Neuronal stem cell (in vitro differentiated cells): Measurements from ENCODE around the gene PPP1R2.

Experiments used
- DNase-seq: peaks from one replicate; pipeline ENCODE4 v3.0.0-alpha.2; 2013; ENCODE audit warnings: low spot score
- H2AFZ ChIP-seq: one replicate; pipeline ENCODE4 v1.6.1; 2013; ENCODE audit warnings: mild to moderate bottlenecking, low read length, inconsistent platforms
- H2AK5ac ChIP-seq: 2 replicates; pipeline ENCODE4 v1.6.1; 2013; ENCODE audit warnings: low read depth, mild to moderate bottlenecking, inconsistent platforms, low read length, moderate library complexity, mixed read lengths
- H2BK120ac ChIP-seq: 2 replicates; pipeline ENCODE4 v1.6.1; 2013; ENCODE audit warnings: low read depth, mild to moderate bottlenecking, inconsistent platforms, low read length, moderate library complexity, mixed read lengths
- H2BK12ac ChIP-seq: one replicate; pipeline ENCODE4 v1.6.1; 2013; ENCODE audit warnings: low read length, inconsistent platforms
- H2BK15ac ChIP-seq: 2 replicates; pipeline ENCODE4 v1.6.1; 2013; ENCODE audit warnings: mild to moderate bottlenecking, low read length, inconsistent platforms, mixed read lengths
- H2BK5ac ChIP-seq: one replicate; pipeline ENCODE4 v1.6.1; 2013; ENCODE audit warnings: inconsistent platforms, mild to moderate bottlenecking, low read length, moderate library complexity
- H3K14ac ChIP-seq: one replicate; pipeline ENCODE4 v1.6.1; 2013; ENCODE audit warnings: low read length, inconsistent platforms
- H3K18ac ChIP-seq: 2 replicates; pipeline ENCODE4 v1.6.1; 2013; ENCODE audit warnings: low read length, inconsistent platforms
- H3K23ac ChIP-seq: 2 replicates; pipeline ENCODE4 v1.6.1; 2013; ENCODE audit warnings: low read depth, mild to moderate bottlenecking, mixed read lengths, low read length, inconsistent platforms; ENCODE audit not compliant: poor library complexity
- H3K27ac ChIP-seq: replicated peaks from 3 replicates; pipeline ENCODE4 v1.5.1; 2013; ENCODE audit warnings: low read length, inconsistent platforms
- H3K27me3 ChIP-seq, 3 experiments: 2 replicates each; pipeline ENCODE4 v1.6.1; 2013; ENCODE audit warnings: low read length in 3 of 3, mild to moderate bottlenecking in 2 of 3, inconsistent platforms in 1 of 3, low read depth in 1 of 3, mixed read lengths in 1 of 3, moderate library complexity in 1 of 3; ENCODE audit not compliant: control insufficient read depth in 3 of 3, insufficient read depth in 3 of 3
- H3K36me3 ChIP-seq, 2 donors: replicated peaks in 1 of 2; 2 replicates each; pipeline ENCODE4 v1.6.1; 2013; ENCODE audit warnings: low read length in 2 of 2; ENCODE audit not compliant: control insufficient read depth in 2 of 2, insufficient read depth in 2 of 2
- H3K4ac ChIP-seq: 2 replicates; pipeline ENCODE4 v1.6.1; 2013; ENCODE audit warnings: inconsistent platforms, mild to moderate bottlenecking, low read length, moderate library complexity
- H3K4me1 ChIP-seq, 2 donors: 1 replicate in 1 of 2; 2 replicates in 1 of 2; pipeline ENCODE4 v1.6.1; 2013; ENCODE audit warnings: low read length in 2 of 2, low read depth in 1 of 2; ENCODE audit not compliant: control insufficient read depth in 2 of 2, insufficient read depth in 1 of 2
- H3K4me2 ChIP-seq: one replicate; pipeline ENCODE4 v1.6.1; 2013; ENCODE audit warnings: mild to moderate bottlenecking, low read length, inconsistent platforms; ENCODE audit not compliant: insufficient read depth, poor library complexity, severe bottlenecking
- H3K4me3 ChIP-seq, 2 donors: 2 replicates each; pipeline ENCODE4 v1.5.1; 2013; ENCODE audit warnings: low read length in 2 of 2, mild to moderate bottlenecking in 2 of 2, inconsistent platforms in 1 of 2, moderate library complexity in 1 of 2
- H3K79me1 ChIP-seq: one replicate; pipeline ENCODE4 v1.6.1; 2013; ENCODE audit warnings: low read depth, mild to moderate bottlenecking, inconsistent platforms, low read length, moderate library complexity
- H3K9ac ChIP-seq: one replicate; pipeline ENCODE4 v1.6.1; 2013; ENCODE audit warnings: mild to moderate bottlenecking, low read depth, low read length, inconsistent platforms; ENCODE audit not compliant: poor library complexity
- H3K9me3 ChIP-seq, 2 donors: replicated peaks in 1 of 2; 2 replicates each; pipeline versions ENCODE3 to v1.6.1; 2013; ENCODE audit warnings: low read length in 2 of 2, mild to moderate bottlenecking in 2 of 2, inconsistent platforms in 1 of 2, low read depth in 1 of 2, mixed read lengths in 1 of 2, moderate library complexity in 1 of 2; ENCODE audit not compliant: control insufficient read depth in 2 of 2, insufficient read depth in 1 of 2
- H4K8ac ChIP-seq: one replicate; pipeline ENCODE4 v1.6.1; 2013; ENCODE audit warnings: low read depth, mild to moderate bottlenecking, inconsistent platforms, low read length, moderate library complexity
- H4K91ac ChIP-seq: one replicate; pipeline ENCODE4 v1.6.1; 2013; ENCODE audit warnings: low read length, low read depth, mild to moderate bottlenecking, inconsistent platforms; ENCODE audit not compliant: poor library complexity
- WGBS, 2 donors: extraction: QIAGEN DNeasy Blood & Tissue Kit; methylation state at CpG; one replicate each; pipeline ENCODE4 v1.1.7; 2013; ENCODE audit warnings: missing lambda C conversion rate in 2 of 2, mixed read lengths in 1 of 2; ENCODE audit not compliant: insufficient read length in 2 of 2, insufficient replicate concordance in 1 of 2; ENCODE audit errors: extremely low coverage in 2 of 2; 5-methylcytosine and 5-hydroxymethylcytosine counted together

The PPP1R2 gene

GRCh38 chr3:195554458-195554857 is 11.3 kb upstream of the PPP1R2 start:
- H2AFZ ChIP-seq = no peak overlapping the region
- WGBS, 2 donors = no CpG with 5 or more reads among the region's 15 CpGs
- no peak overlapping the region for H3K4ac ChIP-seq
- H3K4me2 ChIP-seq = no peak overlapping the region
- H2BK15ac ChIP-seq = no peak overlapping the region
- no peak overlapping the region for H2BK5ac ChIP-seq
- H3K79me1 ChIP-seq = no peaks in the 10 kb centered on the region
- no peaks in the 10 kb centered on the region for H3K9me3 ChIP-seq
- H4K8ac ChIP-seq = no peak overlapping the region
- no peak overlapping the region for H3K9ac ChIP-seq
- no peak overlapping the region for H3K4me3 ChIP-seq
- H3K14ac ChIP-seq = no peak overlapping the region
- H2BK120ac ChIP-seq = no peak overlapping the region
- no peak overlapping the region for H3K18ac ChIP-seq
- H2AK5ac ChIP-seq = no peak overlapping the region
- H4K91ac ChIP-seq = no peak overlapping the region
- H3K23ac ChIP-seq = no peak overlapping the region
- H3K27me3 ChIP-seq = peaks cover 0 to 3% (median 0%) of the 10 kb centered on the region in 3 experiments
- no peaks in the 10 kb centered on the region for H3K36me3 ChIP-seq
- no peak for DNase-seq
- no peak overlapping the region for H3K27ac ChIP-seq
- no peaks in the 10 kb centered on the region for H3K4me1 ChIP-seq
- H2BK12ac ChIP-seq = no peak overlapping the region

DNA sequence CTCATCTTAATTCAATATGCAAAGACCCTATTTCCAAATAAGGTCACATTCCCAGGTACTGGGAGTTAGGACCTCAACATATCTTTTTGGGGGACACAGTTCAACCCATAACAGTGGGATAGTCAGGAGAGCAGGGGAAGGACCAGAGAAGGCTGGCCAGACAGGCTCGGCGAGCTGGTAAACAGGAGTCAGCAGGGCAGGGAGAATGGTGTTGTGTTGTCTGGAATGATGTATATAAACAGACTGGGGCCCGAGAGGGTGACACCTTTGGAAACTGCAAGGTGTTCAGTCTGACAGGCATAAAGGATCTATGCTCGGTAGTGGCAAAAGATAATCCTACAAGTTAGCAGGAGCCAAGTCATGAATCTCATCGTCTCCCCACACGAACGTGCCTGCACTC is 10.1 kb upstream of the PPP1R2 start:
- H3K27me3 ChIP-seq = peaks cover 0 to 3% (median 0%) of the 10 kb centered on the region in 3 experiments
- no peak overlapping the region for H2BK5ac ChIP-seq
- H4K8ac ChIP-seq = no peak overlapping the region
- no peak overlapping the region for H2AK5ac ChIP-seq
- H3K9ac ChIP-seq = no peak overlapping the region
- H3K14ac ChIP-seq = no peak overlapping the region
- H3K79me1 ChIP-seq = no peaks in the 10 kb centered on the region
- no peak overlapping the region for H2BK12ac ChIP-seq
- no peak overlapping the region for H2AFZ ChIP-seq
- no peak overlapping the region for H3K4me2 ChIP-seq
- DNase-seq = no peak
- H2BK120ac ChIP-seq = no peak overlapping the region
- H3K36me3 ChIP-seq = no peaks in the 10 kb centered on the region
- peaks cover 0 to under 1% of the 10 kb centered on the region in 2 donors for H3K4me1 ChIP-seq
- H3K9me3 ChIP-seq = no peaks in the 10 kb centered on the region
- H3K18ac ChIP-seq = no peak overlapping the region
- H3K4me3 ChIP-seq = no peak overlapping the region
- no peak overlapping the region for H3K27ac ChIP-seq
- H3K23ac ChIP-seq = no peak overlapping the region
- H4K91ac ChIP-seq = no peak overlapping the region
- WGBS, 2 donors = no CpG with 5 or more reads among the region's 7 CpGs
- no peak overlapping the region for H3K4ac ChIP-seq
- no peak overlapping the region for H2BK15ac ChIP-seq

- H2BK12ac ChIP-seq = no peak overlapping the region
These were observed 8.4 kb upstream of the PPP1R2 start for GRCh38 chr3:195551381-195551978.

GRCh38 chr3:195550723-195551122 is 7.6 kb upstream of the PPP1R2 start:
- Histone ChIP-seq H3K9ac (no peak overlapping the region), H4K8ac (no peak overlapping the region), H3K9me3 (no peaks in the 10 kb centered on the region), H3K27ac (no peak overlapping the region), H3K4me2 (no peak overlapping the region), H2BK12ac (no peak overlapping the region), H3K18ac (no peak overlapping the region), H3K23ac (no peak overlapping the region), H2BK5ac (no peak overlapping the region), H2BK15ac (no peak overlapping the region), H2AK5ac (no peak overlapping the region), H3K4me1 (peaks cover 2 to 7% of the 10 kb centered on the region in 2 donors), H3K4me3 (no peak overlapping the region), H3K4ac (no peak overlapping the region), H2AFZ (no peak overlapping the region), H3K27me3 (peaks cover 0 to 16% (median 0%) of the 10 kb centered on the region in 3 experiments), H2BK120ac (no peak overlapping the region), H3K36me3 (no peaks in the 10 kb centered on the region), H4K91ac (no peak overlapping the region), H3K14ac (no peak overlapping the region), H3K79me1 (no peaks in the 10 kb centered on the region)
- no CpG with 5 or more reads among the region's 4 CpGs for WGBS, 2 donors
- no peak for DNase-seq

More at GRCh38 chr3:195551381-195551978, 8.4 kb upstream of the PPP1R2 start:
- peaks cover 0 to 7% of the 10 kb centered on the region in 2 donors for H3K4me1 ChIP-seq
- no peak overlapping the region for H3K4me2 ChIP-seq
- H2BK15ac ChIP-seq = no peak overlapping the region
- no peak overlapping the region for H3K9ac ChIP-seq
- no peak overlapping the region for H3K4me3 ChIP-seq
- no peaks in the 10 kb centered on the region for H3K9me3 ChIP-seq
- no peak overlapping the region for H4K8ac ChIP-seq
- no CpG with 5 or more reads among the region's 7 CpGs for WGBS, 2 donors
- no peak overlapping the region for H2AK5ac ChIP-seq
- H2BK120ac ChIP-seq = no peak overlapping the region
- H3K14ac ChIP-seq = no peak overlapping the region
- H3K23ac ChIP-seq = no peak overlapping the region
- H3K27me3 ChIP-seq = peaks cover 0 to 10% (median 0%) of the 10 kb centered on the region in 3 experiments
- H3K79me1 ChIP-seq = no peaks in the 10 kb centered on the region
- no peak for DNase-seq
- peak overlapping the region; percentile 28 for H2AFZ ChIP-seq
- H2BK5ac ChIP-seq = no peak overlapping the region
- no peak overlapping the region for H3K18ac ChIP-seq
- H3K27ac ChIP-seq = no peak overlapping the region
- H3K36me3 ChIP-seq = no peaks in the 10 kb centered on the region
- no peak overlapping the region for H4K91ac ChIP-seq
- H3K4ac ChIP-seq = no peak overlapping the region
